Right lobe of liver (tissue), 4 donors: ENCODE results near the gene TMED7.

ENCODE experiments used
- CTCF ChIP-seq, 4 donors: fragments of 200-600 bp in 3 of 4; fragments of 450-650 bp in 1 of 4; IDR thresholded peaks; one replicate each; pipeline versions ENCODE4 v1.5.1 to v1.8.0; 2016 to 2022; ENCODE audit warnings: antibody characterized with exemption in 4 of 4, mild to moderate bottlenecking in 2 of 4
- POLR2A ChIP-seq: fragments of 450-650 bp; IDR thresholded peaks from one replicate; pipeline ENCODE4 v1.6.1; 2017; ENCODE audit warnings: antibody characterized with exemption, mild to moderate bottlenecking
- donor health status: DM: no; HTN: no; CAD: no.
- donor health status: DM: no; HTN: no; CAD: no.
- donor health status: DM: no; HTN: yes; CAD: no.

GRCh38 chr5:115577329-115577728 lies 48.5 kb downstream of the TMED7 start:
- TF ChIP-seq CTCF (IDR thresholded peaks at IDR 0.05) (no peak), POLR2A (no peak)
